Fibroblast of lung (primary cell): Measurements from ENCODE around the gene ATG4D. TPM values are rescaled to one million over a fixed set of nuclear protein-coding genes. Genes with fewer than 3 reads are reported as not detected.

Source experiments
- DNase-seq, 2 donors: peaks; one replicate each; pipeline versions ENCODE4 v3.0.0 to v3.0.0-alpha.2; 2010; ENCODE audit warnings: low read depth in 2 of 2
- H2AFZ ChIP-seq: 2 replicates; pipeline ENCODE4 v1.5.1; 2012; ENCODE audit warnings: low read length, control low read depth, inconsistent platforms
- H3K27ac ChIP-seq: 2 replicates; pipeline ENCODE4 v1.5.1; 2011; ENCODE audit warnings: low read length, control low read depth; ENCODE audit not compliant: insufficient read depth
- H3K27me3 ChIP-seq: 2 replicates; pipeline ENCODE4 v1.5.1; 2011; ENCODE audit warnings: mild to moderate bottlenecking, low read length; ENCODE audit not compliant: control insufficient read depth, insufficient read depth
- H3K36me3 ChIP-seq: 2 replicates; pipeline ENCODE4 v1.5.1; 2011; ENCODE audit warnings: low read length; ENCODE audit not compliant: control insufficient read depth, insufficient read depth
- H3K4me1 ChIP-seq: 2 replicates; pipeline ENCODE4 v1.5.1; 2011; ENCODE audit warnings: low read length; ENCODE audit not compliant: control insufficient read depth, insufficient read depth; ENCODE audit errors: extremely low read depth
- H3K4me2 ChIP-seq: 2 replicates; pipeline ENCODE4 v1.5.1; 2011; ENCODE audit warnings: low read length, control low read depth; ENCODE audit not compliant: insufficient read depth; ENCODE audit errors: extremely low read depth
- H3K4me3 ChIP-seq, 4 experiments: fragments of 200-600 bp in 1 of 4; sonication (generic) in 1 of 4; replicated peaks in 1 of 4; 2 replicates each; pipeline ENCODE4 v1.5.1; 2011 to 2016; ENCODE audit warnings: low read length in 4 of 4, low read depth in 3 of 4, mild to moderate bottlenecking in 3 of 4, control low read depth in 2 of 4, inconsistent platforms in 1 of 4, mixed read lengths in 1 of 4; ENCODE audit not compliant: insufficient read depth in 1 of 4; ENCODE audit errors: control extremely low read depth in 1 of 4
- H3K79me2 ChIP-seq: 2 replicates; pipeline ENCODE4 v1.5.1; 2012; ENCODE audit warnings: mild to moderate bottlenecking, low read length, inconsistent platforms; ENCODE audit not compliant: control insufficient read depth, insufficient read depth
- H3K9ac ChIP-seq: 2 replicates; pipeline ENCODE4 v1.5.1; 2011; ENCODE audit warnings: mild to moderate bottlenecking, low read length, control low read depth; ENCODE audit not compliant: insufficient read depth
- H3K9me3 ChIP-seq: 2 replicates; pipeline ENCODE4 v1.5.1; 2012; ENCODE audit warnings: low read depth, low read length; ENCODE audit not compliant: control insufficient read depth, insufficient read depth
- H4K20me1 ChIP-seq: 2 replicates; pipeline ENCODE4 v1.5.1; 2011; ENCODE audit warnings: low read length; ENCODE audit not compliant: control insufficient read depth, insufficient read depth; ENCODE audit errors: extremely low read depth
- EZH2 ChIP-seq: IDR thresholded peaks from 2 replicates; pipeline ENCODE4 v1.5.1; 2012; ENCODE audit warnings: low read length, control low read depth, mild to moderate bottlenecking; ENCODE audit errors: missing control alignments
- polyA plus RNA-seq, 2 donors: library from polyadenylated mRNA; depleted of rRNA in 1 of 2; stranded (reverse) in 1 of 2; unstranded in 1 of 2; fragments of >200 nt; gene quantifications; 2 replicates each; pipeline ENCODE4 v1.2.1, GENCODE V29; 2011 to 2012; ENCODE audit warnings: missing spikeins in 1 of 2
- total RNA-seq: library from RNA; depleted of rRNA; stranded (reverse); fragments of >200 nt; gene quantifications from 2 replicates; pipeline ENCODE4 v1.2.1, GENCODE V29; 2014
- TF ChIP-seq, protein P1 (sequence below), 2 donors: IDR thresholded peaks in 1 of 2; conservative IDR thresholded peaks in 1 of 2; 1 replicate in 1 of 2; 2 replicates in 1 of 2; pipeline ENCODE4 v1.5.1; 2011 to 2012; ENCODE audit warnings: low read length in 2 of 2, control low read depth in 1 of 2, inconsistent platforms in 1 of 2, low read depth in 1 of 2, mild to moderate bottlenecking in 1 of 2

Gene ATG4D
- total and polyA plus RNA-seq, 2 donors (not counting 1 experiment from before 2014, with no cell fraction given), result 7.2 to 14.9 TPM

DNA sequence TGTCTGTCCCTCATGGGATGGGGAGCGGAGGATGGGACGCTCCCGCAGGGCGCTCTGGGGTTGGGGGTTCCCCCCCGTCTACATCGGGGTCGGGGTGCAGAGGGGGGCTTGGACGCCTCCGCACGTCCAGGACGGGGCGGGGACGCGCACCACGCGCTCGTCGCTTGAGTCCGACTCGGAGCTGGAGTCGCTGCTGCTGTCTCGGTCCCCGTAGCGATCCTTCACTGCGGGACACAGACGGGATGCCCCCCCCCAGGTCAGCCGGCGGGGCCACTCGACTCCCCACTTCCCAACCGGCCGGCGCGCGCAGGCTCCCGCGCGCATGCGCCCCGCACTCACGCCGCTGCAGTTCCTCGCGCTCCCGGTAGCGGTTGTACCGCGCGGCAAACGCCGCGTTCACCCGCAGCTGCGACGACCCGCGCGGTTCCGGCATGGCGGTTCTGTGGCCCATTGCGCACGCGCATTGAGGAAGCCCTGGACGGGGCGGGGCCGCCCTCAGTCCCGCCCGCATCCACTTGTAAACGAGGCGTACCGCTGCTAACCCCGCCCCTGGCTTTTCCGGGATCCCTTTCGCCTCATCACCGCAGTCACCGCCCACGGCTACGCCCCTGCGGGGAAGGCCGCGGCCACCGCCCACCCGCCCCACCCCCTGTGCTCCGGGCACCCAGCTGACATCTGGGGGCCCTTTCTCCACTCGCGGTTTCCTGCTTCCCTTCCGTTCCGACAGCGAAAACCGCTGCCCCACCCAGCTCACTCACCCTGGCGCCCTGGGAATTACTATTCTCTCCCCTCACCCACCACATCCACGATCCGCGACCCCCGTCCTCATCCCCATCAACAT, 22.1 kb downstream of the ATG4D start, which contains the start of gene KRI1:
TSS of gene KRI1 (minus strand) at position 444 of the 841 bp plus-strand sequence. CDS start at position 433, 11 bp downstream.
- Histone ChIP-seq H3K36me3 (no peaks in the 10 kb centered on the region), H3K4me3 (peak within 1 kb of the TSS; percentile 70 to 94 (median 89)), H3K4me1 (peaks cover 18% of the 10 kb centered on the region), H3K4me2 (peak within 1 kb of the TSS; percentile 85), H3K27ac (peak within 1 kb of the TSS; percentile 84), H3K27me3 (no peaks in the 10 kb centered on the region), H3K79me2 (peaks cover 29% of the 10 kb centered on the region), H3K9me3 (no peaks in the 10 kb centered on the region), H4K20me1 (no peaks in the 10 kb centered on the region), H2AFZ (peak within 1 kb of the TSS; percentile 81), H3K9ac (peak within 1 kb of the TSS; percentile 89)
- TF ChIP-seq, protein P1, sequence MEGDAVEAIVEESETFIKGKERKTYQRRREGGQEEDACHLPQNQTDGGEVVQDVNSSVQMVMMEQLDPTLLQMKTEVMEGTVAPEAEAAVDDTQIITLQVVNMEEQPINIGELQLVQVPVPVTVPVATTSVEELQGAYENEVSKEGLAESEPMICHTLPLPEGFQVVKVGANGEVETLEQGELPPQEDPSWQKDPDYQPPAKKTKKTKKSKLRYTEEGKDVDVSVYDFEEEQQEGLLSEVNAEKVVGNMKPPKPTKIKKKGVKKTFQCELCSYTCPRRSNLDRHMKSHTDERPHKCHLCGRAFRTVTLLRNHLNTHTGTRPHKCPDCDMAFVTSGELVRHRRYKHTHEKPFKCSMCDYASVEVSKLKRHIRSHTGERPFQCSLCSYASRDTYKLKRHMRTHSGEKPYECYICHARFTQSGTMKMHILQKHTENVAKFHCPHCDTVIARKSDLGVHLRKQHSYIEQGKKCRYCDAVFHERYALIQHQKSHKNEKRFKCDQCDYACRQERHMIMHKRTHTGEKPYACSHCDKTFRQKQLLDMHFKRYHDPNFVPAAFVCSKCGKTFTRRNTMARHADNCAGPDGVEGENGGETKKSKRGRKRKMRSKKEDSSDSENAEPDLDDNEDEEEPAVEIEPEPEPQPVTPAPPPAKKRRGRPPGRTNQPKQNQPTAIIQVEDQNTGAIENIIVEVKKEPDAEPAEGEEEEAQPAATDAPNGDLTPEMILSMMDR (conservative IDR thresholded peaks at IDR 0.05 in 1 of 2, IDR thresholded peaks at IDR 0.05 in 1 of 2; ENCODE audit: low read depth in 1 of 2, low read length in 2 of 2), result peak in 1 of 2 donors; percentile 12
- TF ChIP-seq EZH2, result no peak
- peak; percentile 93 to 97 for DNase-seq

DNA sequence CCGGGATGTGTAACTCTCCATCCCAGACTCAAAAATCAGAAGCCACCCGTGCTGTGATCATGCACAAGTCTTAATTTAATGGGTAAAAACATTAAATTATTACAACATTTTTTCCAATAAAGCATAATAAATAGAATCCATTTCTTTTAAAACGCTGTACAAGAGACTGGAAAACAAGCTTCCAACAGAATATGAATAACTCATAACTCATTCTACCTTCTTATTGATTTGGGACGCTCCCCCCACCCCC, 22.6 kb downstream of the ATG4D start:
- Histone ChIP-seq H3K4me2 (peak overlapping the region; percentile 85), H3K79me2 (peaks cover 29% of the 10 kb centered on the region), H3K27me3 (no peaks in the 10 kb centered on the region), H4K20me1 (no peaks in the 10 kb centered on the region), H3K9me3 (no peaks in the 10 kb centered on the region), H3K36me3 (no peaks in the 10 kb centered on the region), H3K9ac (no peak overlapping the region), H3K27ac (peak overlapping the region; percentile 82), H3K4me3 (peak overlapping the region; percentile 43 to 90 (median 58)), H3K4me1 (peaks cover 18% of the 10 kb centered on the region), H2AFZ (peak overlapping the region; percentile 53)
- TF ChIP-seq, protein P1 (conservative IDR thresholded peaks at IDR 0.05 in 1 of 2, IDR thresholded peaks at IDR 0.05 in 1 of 2; ENCODE audit: low read depth in 1 of 2, low read length in 2 of 2), result no peak
- no peak for TF ChIP-seq EZH2
- DNase-seq, result no peak

DNA sequence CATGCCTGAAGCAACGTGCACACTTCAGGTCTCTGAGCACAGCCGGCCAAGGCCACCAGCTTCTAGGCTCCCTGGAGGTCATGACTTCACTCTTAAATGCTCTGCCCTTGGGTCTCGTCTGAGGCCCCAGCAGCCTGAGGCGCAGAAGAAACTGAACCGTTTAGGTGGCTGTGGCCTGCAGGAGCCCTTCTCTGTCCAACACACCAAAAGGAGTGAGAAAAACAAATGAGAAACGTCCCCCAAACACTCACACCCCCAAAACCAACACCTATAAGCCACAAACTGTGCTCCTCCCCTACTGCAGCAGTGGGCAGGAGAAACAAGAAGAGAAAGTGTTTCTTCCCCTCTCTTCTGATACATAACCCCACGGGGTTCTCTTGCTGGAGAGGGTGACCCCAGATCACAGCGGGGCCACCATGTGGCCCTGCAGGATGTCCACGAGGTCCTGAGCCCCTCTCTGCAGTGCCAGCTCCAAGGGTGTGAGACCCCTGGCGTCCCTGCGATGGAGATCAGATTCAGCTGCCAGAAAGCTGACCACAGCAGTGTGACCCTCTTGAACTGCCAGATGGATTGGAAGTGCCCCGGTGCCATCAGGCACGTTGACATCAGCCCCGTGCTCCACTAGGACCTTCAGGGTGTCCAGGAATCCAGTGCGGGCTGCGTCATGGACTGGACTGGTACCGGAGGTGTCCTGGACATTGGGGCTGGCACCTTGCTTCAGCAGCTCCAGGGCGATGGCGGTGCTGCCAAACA, 23.1 kb downstream of the ATG4D start:
- H2AFZ ChIP-seq, result no peak overlapping the region
- no peak overlapping the region for H3K9ac ChIP-seq
- no peak for DNase-seq
- H3K27me3 ChIP-seq, result no peaks in the 10 kb centered on the region
- H3K36me3 ChIP-seq, result no peaks in the 10 kb centered on the region
- peak overlapping the region; percentile 85 for H3K4me2 ChIP-seq
- peaks cover 18% of the 10 kb centered on the region for H3K4me1 ChIP-seq
- peaks cover 29% of the 10 kb centered on the region for H3K79me2 ChIP-seq
- H3K4me3 ChIP-seq, result peak overlapping the region; percentile 43 to 90 (median 58)
- no peaks in the 10 kb centered on the region for H3K9me3 ChIP-seq
- TF ChIP-seq EZH2, result no peak
- TF ChIP-seq, protein P1 (conservative IDR thresholded peaks at IDR 0.05 in 1 of 2, IDR thresholded peaks at IDR 0.05 in 1 of 2; ENCODE audit: low read depth in 1 of 2, low read length in 2 of 2), result no peak
- H3K27ac ChIP-seq, result peak overlapping the region; percentile 82
- H4K20me1 ChIP-seq, result no peaks in the 10 kb centered on the region
